C4-2B (cell line): ENCODE measurements around the gene CASK.

Experiments
- ZFX ChIP-seq: fragments of 450-650 bp; IDR thresholded peaks from 2 replicates; pipeline ENCODE4 v1.6.1; 2017
- TF ChIP-seq, protein P1 (sequence below): fragments of 450-650 bp; conservative IDR thresholded peaks from 2 replicates; pipeline ENCODE4 v1.5.1; 2017; ENCODE audit warnings: mild to moderate bottlenecking

GRCh38 chrX:41870719-41871151 lies 52.6 kb downstream of the CASK start:
- TF ChIP-seq, protein P1, sequence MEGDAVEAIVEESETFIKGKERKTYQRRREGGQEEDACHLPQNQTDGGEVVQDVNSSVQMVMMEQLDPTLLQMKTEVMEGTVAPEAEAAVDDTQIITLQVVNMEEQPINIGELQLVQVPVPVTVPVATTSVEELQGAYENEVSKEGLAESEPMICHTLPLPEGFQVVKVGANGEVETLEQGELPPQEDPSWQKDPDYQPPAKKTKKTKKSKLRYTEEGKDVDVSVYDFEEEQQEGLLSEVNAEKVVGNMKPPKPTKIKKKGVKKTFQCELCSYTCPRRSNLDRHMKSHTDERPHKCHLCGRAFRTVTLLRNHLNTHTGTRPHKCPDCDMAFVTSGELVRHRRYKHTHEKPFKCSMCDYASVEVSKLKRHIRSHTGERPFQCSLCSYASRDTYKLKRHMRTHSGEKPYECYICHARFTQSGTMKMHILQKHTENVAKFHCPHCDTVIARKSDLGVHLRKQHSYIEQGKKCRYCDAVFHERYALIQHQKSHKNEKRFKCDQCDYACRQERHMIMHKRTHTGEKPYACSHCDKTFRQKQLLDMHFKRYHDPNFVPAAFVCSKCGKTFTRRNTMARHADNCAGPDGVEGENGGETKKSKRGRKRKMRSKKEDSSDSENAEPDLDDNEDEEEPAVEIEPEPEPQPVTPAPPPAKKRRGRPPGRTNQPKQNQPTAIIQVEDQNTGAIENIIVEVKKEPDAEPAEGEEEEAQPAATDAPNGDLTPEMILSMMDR: no peak
- TF ChIP-seq ZFX: no peak
